ENCODE results near the gene ADGRL4.

ADGRL4 gene

GRCh38 chr1:78987042-78987441, 19.5 kb downstream of the ADGRL4 start:
- TF ChIP-seq CTCF (IDR thresholded peaks at IDR 0.05): no peak

GRCh38 chr1:78980511-78980910, 26.0 kb downstream of the ADGRL4 start:
- no peak for TF ChIP-seq CTCF (IDR thresholded peaks at IDR 0.05)

GRCh38 chr1:78972723-78973122, 33.8 kb downstream of the ADGRL4 start:
- no peak for TF ChIP-seq CTCF (IDR thresholded peaks at IDR 0.05)

GRCh38 chr1:78958711-78959110, 47.8 kb downstream of the ADGRL4 start:
- no peak for TF ChIP-seq CTCF (IDR thresholded peaks at IDR 0.05)

- TF ChIP-seq CTCF (IDR thresholded peaks at IDR 0.05): no peak
These were observed 55.7 kb downstream of the ADGRL4 start for GRCh38 chr1:78950826-78951225.

GRCh38 chr1:78949227-78949626, 57.3 kb downstream of the ADGRL4 start:
- no peak for TF ChIP-seq CTCF (IDR thresholded peaks at IDR 0.05)

- no peak for TF ChIP-seq CTCF (IDR thresholded peaks at IDR 0.05)
These were observed 87.4 kb downstream of the ADGRL4 start for GRCh38 chr1:78919150-78919549.

- TF ChIP-seq CTCF (IDR thresholded peaks at IDR 0.05): no peak
These were observed 88.4 kb downstream of the ADGRL4 start for GRCh38 chr1:78918157-78918556.
